ENCODE measurements around the gene NCS1.

The NCS1 gene

DNA sequence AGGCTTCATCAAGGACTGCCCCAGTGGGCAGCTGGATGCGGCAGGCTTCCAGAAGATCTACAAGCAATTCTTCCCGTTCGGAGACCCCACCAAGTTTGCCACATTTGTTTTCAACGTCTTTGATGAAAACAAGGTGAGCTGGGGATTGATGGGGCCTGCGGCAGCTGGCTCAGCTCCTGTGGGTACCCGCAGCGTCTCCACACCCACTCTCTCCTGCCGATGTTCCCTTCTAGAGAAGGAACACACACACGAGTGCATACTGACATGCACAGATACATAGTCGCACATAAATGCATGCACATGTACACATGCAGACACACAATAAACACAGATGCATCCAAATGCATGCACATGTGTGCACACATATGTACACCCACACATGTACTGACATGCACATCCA, 45.6 kb downstream of the NCS1 start:
- no peaks in the 10 kb centered on the region for H3K9me2 ChIP-seq (replicated peaks; ENCODE audit: low read depth, low read length)
- TF ChIP-seq EZH2phosphoT487 (IDR thresholded peaks at IDR 0.05; ENCODE audit: borderline replicate concordance), result no peak
- TF ChIP-seq, protein P1, sequence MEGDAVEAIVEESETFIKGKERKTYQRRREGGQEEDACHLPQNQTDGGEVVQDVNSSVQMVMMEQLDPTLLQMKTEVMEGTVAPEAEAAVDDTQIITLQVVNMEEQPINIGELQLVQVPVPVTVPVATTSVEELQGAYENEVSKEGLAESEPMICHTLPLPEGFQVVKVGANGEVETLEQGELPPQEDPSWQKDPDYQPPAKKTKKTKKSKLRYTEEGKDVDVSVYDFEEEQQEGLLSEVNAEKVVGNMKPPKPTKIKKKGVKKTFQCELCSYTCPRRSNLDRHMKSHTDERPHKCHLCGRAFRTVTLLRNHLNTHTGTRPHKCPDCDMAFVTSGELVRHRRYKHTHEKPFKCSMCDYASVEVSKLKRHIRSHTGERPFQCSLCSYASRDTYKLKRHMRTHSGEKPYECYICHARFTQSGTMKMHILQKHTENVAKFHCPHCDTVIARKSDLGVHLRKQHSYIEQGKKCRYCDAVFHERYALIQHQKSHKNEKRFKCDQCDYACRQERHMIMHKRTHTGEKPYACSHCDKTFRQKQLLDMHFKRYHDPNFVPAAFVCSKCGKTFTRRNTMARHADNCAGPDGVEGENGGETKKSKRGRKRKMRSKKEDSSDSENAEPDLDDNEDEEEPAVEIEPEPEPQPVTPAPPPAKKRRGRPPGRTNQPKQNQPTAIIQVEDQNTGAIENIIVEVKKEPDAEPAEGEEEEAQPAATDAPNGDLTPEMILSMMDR (conservative IDR thresholded peaks at IDR 0.05; ENCODE audit: low read length), result no peak
- H3K4me1 ChIP-seq (ENCODE audit: insufficient read depth, low read length, poor library complexity, severe bottlenecking), result peaks cover 8% of the 10 kb centered on the region
- no peaks in the 10 kb centered on the region for H4K20me1 ChIP-seq (ENCODE audit: insufficient read depth, low read length, poor library complexity, severe bottlenecking)
- no peaks in the 10 kb centered on the region for H3F3A ChIP-seq (ENCODE audit: low read depth)
- H3K4me3 ChIP-seq (ENCODE audit: low read length, poor library complexity, severe bottlenecking), result no peak overlapping the region
- H2AFZ ChIP-seq (ENCODE audit: low read length), result no peak overlapping the region
- H3K36me3 ChIP-seq (ENCODE audit: insufficient read depth, low read length), result no peaks in the 10 kb centered on the region
- H3K9ac ChIP-seq (ENCODE audit: low read depth, low read length, poor library complexity, severe bottlenecking), result no peak overlapping the region
- no peaks in the 10 kb centered on the region for H3K79me2 ChIP-seq (ENCODE audit: insufficient read depth, low read length)
- no peaks in the 10 kb centered on the region for H3K27me3 ChIP-seq (ENCODE audit: insufficient read depth, low read length, poor library complexity, severe bottlenecking)
- H3K9me3 ChIP-seq (ENCODE audit: insufficient read depth, low read depth, low read length), result no peaks in the 10 kb centered on the region
- H3K4me2 ChIP-seq (ENCODE audit: low read depth, low read length, poor library complexity, severe bottlenecking), result no peak overlapping the region

DNA sequence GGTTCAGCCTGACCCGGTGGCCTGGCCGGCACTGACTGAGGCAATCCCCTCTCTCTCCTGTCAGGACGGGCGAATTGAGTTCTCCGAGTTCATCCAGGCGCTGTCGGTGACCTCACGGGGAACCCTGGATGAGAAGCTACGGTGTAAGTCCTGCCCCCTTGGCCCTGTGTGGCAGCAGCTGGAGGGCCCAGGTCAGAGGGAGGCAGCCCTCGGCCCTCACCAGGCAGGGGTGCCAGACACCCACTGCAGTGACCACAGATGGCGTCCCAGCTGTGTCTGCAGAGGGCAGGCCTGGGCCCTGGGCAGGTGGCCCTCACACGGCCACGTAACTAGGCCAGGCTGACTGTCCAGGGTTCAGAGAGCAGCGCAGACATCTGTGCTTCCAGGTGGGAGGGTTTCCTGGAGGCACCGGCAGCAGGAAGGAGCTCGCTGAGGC, 47.5 kb downstream of the NCS1 start:
- H3K36me3 ChIP-seq (ENCODE audit: insufficient read depth, low read length), result no peaks in the 10 kb centered on the region
- no peak overlapping the region for H2AFZ ChIP-seq (ENCODE audit: low read length)
- H3K4me1 ChIP-seq (ENCODE audit: insufficient read depth, low read length, poor library complexity, severe bottlenecking), result peaks cover 4% of the 10 kb centered on the region
- H3K9ac ChIP-seq (ENCODE audit: low read depth, low read length, poor library complexity, severe bottlenecking), result no peak overlapping the region
- no peaks in the 10 kb centered on the region for H3K9me2 ChIP-seq (replicated peaks; ENCODE audit: low read depth, low read length)
- TF ChIP-seq, protein P1 (conservative IDR thresholded peaks at IDR 0.05; ENCODE audit: low read length), result no peak
- TF ChIP-seq EZH2phosphoT487 (IDR thresholded peaks at IDR 0.05; ENCODE audit: borderline replicate concordance), result no peak
- H4K20me1 ChIP-seq (ENCODE audit: insufficient read depth, low read length, poor library complexity, severe bottlenecking), result no peaks in the 10 kb centered on the region
- no peaks in the 10 kb centered on the region for H3F3A ChIP-seq (ENCODE audit: low read depth)
- H3K4me3 ChIP-seq (ENCODE audit: low read length, poor library complexity, severe bottlenecking), result no peak overlapping the region
- no peak overlapping the region for H3K4me2 ChIP-seq (ENCODE audit: low read depth, low read length, poor library complexity, severe bottlenecking)
- no peaks in the 10 kb centered on the region for H3K79me2 ChIP-seq (ENCODE audit: insufficient read depth, low read length)
- no peaks in the 10 kb centered on the region for H3K9me3 ChIP-seq (ENCODE audit: insufficient read depth, low read depth, low read length)
- no peaks in the 10 kb centered on the region for H3K27me3 ChIP-seq (ENCODE audit: insufficient read depth, low read length, poor library complexity, severe bottlenecking)

DNA sequence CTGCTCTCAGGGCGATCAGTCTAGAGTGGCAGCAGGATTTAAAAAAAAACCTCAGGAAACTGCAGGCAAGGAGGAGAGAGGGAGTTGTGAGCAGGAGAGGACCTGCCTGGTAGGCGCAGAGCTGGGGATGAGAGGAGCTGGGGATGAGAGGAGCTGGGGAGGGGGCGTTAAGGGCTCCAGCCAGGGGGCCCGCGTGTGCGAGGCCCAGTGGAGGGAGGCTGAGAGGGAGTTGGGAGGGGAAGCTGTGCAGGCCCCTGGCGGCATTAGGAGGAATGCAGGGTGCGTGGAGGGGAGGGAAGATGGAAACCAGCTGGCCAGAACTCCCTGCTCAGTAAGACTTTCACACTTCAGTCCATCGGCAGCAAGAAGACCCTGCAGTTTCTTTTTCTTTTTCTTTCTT, 48.1 kb downstream of the NCS1 start:
- Histone ChIP-seq H3K9me3 (ENCODE audit: insufficient read depth, low read depth, low read length) (no peaks in the 10 kb centered on the region), H3K9ac (ENCODE audit: low read depth, low read length, poor library complexity, severe bottlenecking) (no peak overlapping the region), H3K27me3 (ENCODE audit: insufficient read depth, low read length, poor library complexity, severe bottlenecking) (no peaks in the 10 kb centered on the region), H3K79me2 (ENCODE audit: insufficient read depth, low read length) (no peaks in the 10 kb centered on the region), H3K4me1 (ENCODE audit: insufficient read depth, low read length, poor library complexity, severe bottlenecking) (peaks cover 4% of the 10 kb centered on the region), H3F3A (ENCODE audit: low read depth) (no peaks in the 10 kb centered on the region), H3K9me2 (replicated peaks; ENCODE audit: low read depth, low read length) (no peaks in the 10 kb centered on the region), H3K4me3 (ENCODE audit: low read length, poor library complexity, severe bottlenecking) (no peak overlapping the region), H4K20me1 (ENCODE audit: insufficient read depth, low read length, poor library complexity, severe bottlenecking) (no peaks in the 10 kb centered on the region), H3K36me3 (ENCODE audit: insufficient read depth, low read length) (no peaks in the 10 kb centered on the region), H3K4me2 (ENCODE audit: low read depth, low read length, poor library complexity, severe bottlenecking) (no peak overlapping the region), H2AFZ (ENCODE audit: low read length) (no peak overlapping the region)
- no peak for TF ChIP-seq EZH2phosphoT487 (IDR thresholded peaks at IDR 0.05; ENCODE audit: borderline replicate concordance)
- TF ChIP-seq, protein P1 (conservative IDR thresholded peaks at IDR 0.05; ENCODE audit: low read length), result no peak

Measured in Loucy (cell line).